SK-N-SH treated with all-trans-retinoic acid at 6 μM for 48 hours (cell line): Measurements from ENCODE around the gene OR4D1.
"Not testable (repeated sequence)": the region's sequence is repeated elsewhere in the genome, so short reads cannot be mapped to it uniquely, and the experiment has no call there.

ENCODE experiments used
- BACH2 ChIP-seq: fragments of 250-450 bp; sonication (Bioruptor Pico); IDR thresholded peaks from 2 replicates; pipeline ENCODE4 v1.9.0; 2021; ENCODE audit warnings: mild to moderate bottlenecking, borderline replicate concordance
- GLIS3 ChIP-seq: fragments of 250-450 bp; sonication (Bioruptor Pico); IDR thresholded peaks from 2 replicates; pipeline ENCODE4 v1.5.0; 2020; ENCODE audit warnings: mild to moderate bottlenecking, moderate library complexity
- PATZ1 ChIP-seq: fragments of 250-450 bp; sonication (Bioruptor Pico); IDR thresholded peaks from 2 replicates; pipeline ENCODE4 v1.8.0; 2020; ENCODE audit warnings: mild to moderate bottlenecking, moderate library complexity, borderline replicate concordance
- TCF4 ChIP-seq: fragments of 250-450 bp; sonication (Bioruptor Pico); IDR thresholded peaks from 2 replicates; pipeline ENCODE4 v1.8.0; 2021; ENCODE audit warnings: mild to moderate bottlenecking, moderate library complexity, borderline replicate concordance
- ZFP3 ChIP-seq: fragments of 250-450 bp; sonication (Bioruptor Pico); IDR thresholded peaks from 2 replicates; pipeline ENCODE4 v1.5.0; 2020; ENCODE audit warnings: mild to moderate bottlenecking, moderate library complexity
- ZNF70 ChIP-seq: fragments of 450-650 bp; formaldehyde crosslinking; IDR thresholded peaks from 2 replicates; pipeline ENCODE4 v1.5.0; 2020; ENCODE audit warnings: mild to moderate bottlenecking, moderate library complexity

- not testable (repeated sequence) for TF ChIP-seq TCF4; PATZ1 (CRISPR knock-in tag); ZNF70 (CRISPR knock-in tag); GLIS3 (CRISPR knock-in tag); ZFP3; BACH2 (CRISPR knock-in tag)
Observed at GRCh38 chr17:58132697-58133096, 15.5 kb upstream of the OR4D1 start.
